Fibroblast of skin of left quadriceps (primary cell): ENCODE measurements around the gene HIC1.

Source experiments
- DNase-seq, 2 experiments: peaks; one replicate each; pipeline ENCODE4 v3.0.0-alpha.2; 2013; ENCODE audit warnings: low read depth in 2 of 2

HIC1 gene

GRCh38 chr17:2047590-2047989 lies 7.3 kb upstream of the HIC1 start:
- no peak for DNase-seq

GRCh38 chr17:2048805-2049204 lies 6.1 kb upstream of the HIC1 start:
- DNase-seq, result no peak

- peak in 1 of 2 experiments; percentile 63 for DNase-seq
Observed at GRCh38 chr17:2049333-2050299, 5.3 kb upstream of the HIC1 start.

- DNase-seq, result no peak
Observed at GRCh38 chr17:2050300-2051060, 4.4 kb upstream of the HIC1 start.

- DNase-seq, result no peak
Observed at GRCh38 chr17:2051061-2051932, 3.6 kb upstream of the HIC1 start.

GRCh38 chr17:2051933-2052559 lies 2.9 kb upstream of the HIC1 start:
- DNase-seq, result no peak

GRCh38 chr17:2053380-2054261 lies 1.3 kb upstream of the HIC1 start:
- no peak for DNase-seq

- no peak for DNase-seq
Observed at GRCh38 chr17:2054262-2054511, 716 bp upstream of the HIC1 start.

GRCh38 chr17:2055292-2056205 lies 646 bp downstream of the HIC1 start:
- no peak for DNase-seq

GRCh38 chr17:2056206-2057174 lies 1.6 kb downstream of the HIC1 start:
- DNase-seq, result no peak

GRCh38 chr17:2057175-2057759 lies 2.4 kb downstream of the HIC1 start:
- DNase-seq, result no peak

- no peak for DNase-seq
Observed at GRCh38 chr17:2057760-2058585, 3.1 kb downstream of the HIC1 start.

GRCh38 chr17:2058586-2059546 lies 4.0 kb downstream of the HIC1 start:
- DNase-seq, result no peak

GRCh38 chr17:2059547-2060384 lies 4.9 kb downstream of the HIC1 start:
- no peak for DNase-seq

GRCh38 chr17:2060385-2060658 lies 5.4 kb downstream of the HIC1 start:
- DNase-seq, result no peak
